Esophagus muscularis mucosa (tissue), 4 donors: ENCODE measurements around the gene MAGI2.

Experiments used
- EP300 ChIP-seq: sonication (generic); formaldehyde crosslinking; IDR thresholded peaks from one replicate; pipeline ENCODE4 v1.6.1; 2017; ENCODE audit warnings: antibody characterized with exemption
- POLR2A ChIP-seq: fragments of 450-650 bp; IDR thresholded peaks from one replicate; pipeline ENCODE4 v1.6.1; 2017; ENCODE audit warnings: antibody characterized with exemption, moderate library complexity, mild to moderate bottlenecking, low read depth
- POLR2AphosphoS5 ChIP-seq, 2 donors: sonication (generic); formaldehyde crosslinking; IDR thresholded peaks; one replicate each; pipeline ENCODE4 v1.6.1; 2017; ENCODE audit warnings: antibody characterized with exemption in 2 of 2
- TF ChIP-seq, protein P1 (sequence below), 3 experiments: fragments of 200-600 bp in 2 of 3; fragments of 450-650 bp in 1 of 3; sonication (generic) in 2 of 3; IDR thresholded peaks; one replicate each; pipeline ENCODE4 v1.5.1; 2017 to 2019; ENCODE audit warnings: antibody characterized with exemption in 3 of 3, mild to moderate bottlenecking in 2 of 3, moderate library complexity in 1 of 3

DNA sequence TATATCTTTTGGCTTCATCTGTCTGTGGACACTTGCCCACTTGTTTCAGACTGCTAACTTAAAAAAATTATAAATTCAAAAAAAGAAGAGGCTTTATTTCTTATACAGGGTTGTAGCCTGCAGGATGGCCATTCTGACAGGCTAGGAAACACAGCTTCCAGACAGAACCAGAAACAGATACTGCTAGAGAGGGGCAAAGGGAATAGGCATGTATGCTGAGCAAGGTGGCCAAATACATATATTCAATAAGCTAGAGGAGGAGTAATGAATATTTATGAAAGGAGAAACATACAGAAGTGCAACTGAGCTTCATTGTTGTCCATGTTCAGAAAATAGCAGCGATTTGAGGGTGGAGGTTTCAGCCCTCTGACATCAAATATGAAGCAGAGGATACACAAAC is 22.0 kb upstream of the MAGI2 start:
- TF ChIP-seq, protein P1, sequence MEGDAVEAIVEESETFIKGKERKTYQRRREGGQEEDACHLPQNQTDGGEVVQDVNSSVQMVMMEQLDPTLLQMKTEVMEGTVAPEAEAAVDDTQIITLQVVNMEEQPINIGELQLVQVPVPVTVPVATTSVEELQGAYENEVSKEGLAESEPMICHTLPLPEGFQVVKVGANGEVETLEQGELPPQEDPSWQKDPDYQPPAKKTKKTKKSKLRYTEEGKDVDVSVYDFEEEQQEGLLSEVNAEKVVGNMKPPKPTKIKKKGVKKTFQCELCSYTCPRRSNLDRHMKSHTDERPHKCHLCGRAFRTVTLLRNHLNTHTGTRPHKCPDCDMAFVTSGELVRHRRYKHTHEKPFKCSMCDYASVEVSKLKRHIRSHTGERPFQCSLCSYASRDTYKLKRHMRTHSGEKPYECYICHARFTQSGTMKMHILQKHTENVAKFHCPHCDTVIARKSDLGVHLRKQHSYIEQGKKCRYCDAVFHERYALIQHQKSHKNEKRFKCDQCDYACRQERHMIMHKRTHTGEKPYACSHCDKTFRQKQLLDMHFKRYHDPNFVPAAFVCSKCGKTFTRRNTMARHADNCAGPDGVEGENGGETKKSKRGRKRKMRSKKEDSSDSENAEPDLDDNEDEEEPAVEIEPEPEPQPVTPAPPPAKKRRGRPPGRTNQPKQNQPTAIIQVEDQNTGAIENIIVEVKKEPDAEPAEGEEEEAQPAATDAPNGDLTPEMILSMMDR (IDR thresholded peaks at IDR 0.05): no peak
- no peak for TF ChIP-seq EP300
- TF ChIP-seq POLR2A: no peak
- no peak for TF ChIP-seq POLR2AphosphoS5 (IDR thresholded peaks at IDR 0.05)
